ENCODE measurements around the gene HSD3B2. TPM values are rescaled to one million over a fixed set of nuclear protein-coding genes. Genes with fewer than 3 reads are reported as not detected.

The HSD3B2 gene
- total RNA-seq, 1 experiment from 2014 or later = not detected

DNA sequence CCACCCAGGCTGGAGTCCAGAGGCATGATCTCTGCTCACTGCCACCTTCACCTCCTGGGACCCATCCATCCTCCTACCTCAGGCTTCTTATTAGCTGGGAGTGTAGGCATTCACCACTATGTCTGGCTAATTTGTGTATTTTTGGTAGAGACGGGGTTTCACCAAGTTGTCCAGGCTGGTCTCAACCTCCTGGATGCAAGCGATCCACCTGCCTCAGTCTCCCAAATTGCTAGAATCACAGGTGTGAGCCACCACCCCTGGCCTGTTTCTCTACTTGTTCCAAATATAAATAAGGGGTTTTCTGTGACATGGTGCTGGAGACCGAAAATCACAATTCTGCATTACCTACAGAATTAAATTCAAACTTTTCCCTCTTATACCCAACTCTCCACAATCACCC, 55.4 kb downstream of the HSD3B2 start:
- no peaks in the 10 kb centered on the region for H3K9me3 ChIP-seq
- no peak for DNase-seq
- H3K36me3 ChIP-seq = no peaks in the 10 kb centered on the region
- no peak overlapping the region for H3K4me3 ChIP-seq
- peaks cover 4% of the 10 kb centered on the region for H3K27me3 ChIP-seq

DNA sequence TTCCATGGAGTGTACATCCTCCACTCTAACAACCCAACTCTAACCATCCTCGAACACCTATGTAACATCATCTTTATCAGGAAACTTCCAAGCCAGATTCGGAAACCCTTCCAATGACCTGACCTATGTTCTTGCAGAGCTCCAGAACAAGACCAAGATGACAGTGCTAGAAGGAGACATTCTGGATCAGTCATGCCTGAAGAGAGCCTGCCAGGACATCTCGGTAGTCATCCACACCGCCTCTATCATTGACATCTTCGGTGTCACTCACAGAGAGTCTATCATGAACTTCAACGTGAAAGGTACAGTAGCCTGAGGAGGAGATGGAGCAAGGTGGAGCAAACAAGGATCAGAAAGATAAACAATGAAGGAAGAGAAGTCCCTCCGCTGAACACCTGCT, 56.0 kb downstream of the HSD3B2 start:
- Histone ChIP-seq H3K4me3 (no peak overlapping the region), H3K27me3 (peaks cover 4% of the 10 kb centered on the region), H3K9me3 (no peaks in the 10 kb centered on the region), H3K36me3 (no peaks in the 10 kb centered on the region)
- DNase-seq = no peak

GRCh38 chr1:119471566-119471965, 56.6 kb downstream of the HSD3B2 start:
- DNase-seq = no peak
- Histone ChIP-seq H3K27me3 (peaks cover 4% of the 10 kb centered on the region), H3K9me3 (no peaks in the 10 kb centered on the region), H3K36me3 (no peaks in the 10 kb centered on the region), H3K4me3 (no peak overlapping the region)

DNA sequence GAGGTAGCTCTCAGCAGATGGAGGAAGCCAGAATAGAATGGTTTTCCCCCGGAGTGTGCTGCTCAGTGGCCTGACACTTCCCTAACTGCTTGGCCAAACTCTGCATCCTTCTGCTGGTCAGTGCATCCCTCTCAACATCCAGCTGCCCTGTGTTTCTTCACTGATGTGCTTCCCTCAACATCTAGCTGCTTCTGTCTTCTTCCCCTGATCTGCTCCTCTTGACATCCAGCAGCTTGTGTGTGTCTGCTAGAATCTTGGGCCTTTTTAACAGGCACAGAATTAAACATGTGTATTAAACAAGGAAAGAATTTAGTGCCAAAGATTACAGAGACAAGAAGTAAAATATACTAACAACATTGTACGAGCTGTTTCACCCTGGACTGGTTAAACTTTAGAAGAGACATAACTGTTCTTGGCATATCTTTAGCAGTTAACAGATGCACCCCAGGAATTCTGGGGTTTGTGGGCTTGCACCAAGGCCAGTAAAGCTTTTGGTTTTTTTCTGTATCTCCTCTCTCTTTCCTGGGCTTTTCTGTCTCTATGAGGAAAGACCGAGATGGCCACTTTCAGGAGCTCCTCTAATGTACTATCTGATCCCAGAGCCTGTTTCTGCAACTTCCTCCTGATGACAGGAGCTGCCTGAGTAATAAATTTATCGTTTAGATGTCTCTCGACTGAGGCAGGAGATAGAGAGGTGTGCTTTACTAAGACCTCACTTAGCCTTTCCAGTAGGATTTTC, 57.3 kb downstream of the HSD3B2 start:
- Histone ChIP-seq H3K4me3 (no peak overlapping the region), H3K36me3 (no peaks in the 10 kb centered on the region), H3K9me3 (no peaks in the 10 kb centered on the region), H3K27me3 (peaks cover 4% of the 10 kb centered on the region)
- DNase-seq = no peak

Other genes with a start within 250 kb of the HSD3B2 start
- not detected in 2 replicates for gene HAO2, start 46.4 kb upstream of the HSD3B2 start, total RNA-seq (2014; rRNA removed; shearing (Covaris generic); ENCODE audit: low replicate concordance)
- not detected in 2 replicates for gene HSD3B1, start 92.1 kb downstream of the HSD3B2 start, total RNA-seq (2014; rRNA removed; shearing (Covaris generic); ENCODE audit: low replicate concordance)
- 0.22 and 0.23 TPM in 2 replicates for gene ZNF697, start 233.1 kb downstream of the HSD3B2 start, total RNA-seq (2014; rRNA removed; shearing (Covaris generic); ENCODE audit: low replicate concordance)

All from MG63 (cell line).